GM19351 (cell line): ENCODE data around the gene PIGV.
"Not testable (repeated sequence)": the region's sequence is repeated elsewhere in the genome, so short reads cannot be mapped to it uniquely, and the experiment has no call there.

Experiments
- ATAC-seq: cut with Tn5 transposase; IDR thresholded peaks from one replicate; pipeline ENCODE4 v1.9.1; 2021; ENCODE audit warnings: mild to moderate bottlenecking, moderate library complexity; ENCODE audit not compliant: unreplicated experiment

The PIGV gene

GRCh38 chr1:26791626-26792025 is 3.9 kb downstream of the PIGV start:
- ATAC-seq = no peak

- no peak for ATAC-seq
These were observed 5.2 kb downstream of the PIGV start for GRCh38 chr1:26792924-26793323.

GRCh38 chr1:26794391-26794790 is 6.6 kb downstream of the PIGV start:
- ATAC-seq = no peak

GRCh38 chr1:26797627-26798026 is 9.9 kb downstream of the PIGV start:
- ATAC-seq = no peak

GRCh38 chr1:26799479-26800142 is 11.9 kb downstream of the PIGV start:
- ATAC-seq = no peak

GRCh38 chr1:26803932-26804331 is 16.2 kb downstream of the PIGV start:
- not testable (repeated sequence) for ATAC-seq

GRCh38 chr1:26810105-26810504 is 22.4 kb downstream of the PIGV start:
- not testable (repeated sequence) for ATAC-seq

- ATAC-seq = no peak
These were observed 23.3 kb downstream of the PIGV start for GRCh38 chr1:26811057-26811456.

GRCh38 chr1:26811708-26812107 is 24.0 kb downstream of the PIGV start:
- no peak for ATAC-seq

GRCh38 chr1:26814377-26814776 is 26.6 kb downstream of the PIGV start:
- no peak for ATAC-seq

- ATAC-seq = no peak
These were observed 27.1 kb downstream of the PIGV start for GRCh38 chr1:26814893-26815292.

- ATAC-seq = peak; percentile 88
These were observed 33.1 kb downstream of the PIGV start for GRCh38 chr1:26820784-26821269.

GRCh38 chr1:26822737-26823395 is 35.1 kb downstream of the PIGV start:
- no peak for ATAC-seq

- no peak for ATAC-seq
These were observed 37.0 kb downstream of the PIGV start for GRCh38 chr1:26824731-26825130.

- peak; percentile 69 for ATAC-seq
These were observed 38.7 kb downstream of the PIGV start, which contains the start of gene ZDHHC18 for GRCh38 chr1:26826261-26827105. ZDHHC18 (plus strand) TSS chr1:26826688; CDS start chr1:26826805, 117 bp downstream.

- ATAC-seq = no peak
These were observed 39.4 kb downstream of the PIGV start for GRCh38 chr1:26827106-26827604.

GRCh38 chr1:26827663-26828062 is 39.9 kb downstream of the PIGV start:
- ATAC-seq = no peak

- no peak for ATAC-seq
These were observed 40.8 kb downstream of the PIGV start for GRCh38 chr1:26828411-26828991.

- ATAC-seq = no peak
These were observed 41.6 kb downstream of the PIGV start for GRCh38 chr1:26829184-26829911.

- ATAC-seq = no peak
These were observed 43.3 kb downstream of the PIGV start for GRCh38 chr1:26831059-26831458.
